CD4-positive, alpha-beta T cell treated with Interleukin-4 for 1 hour (primary cell): ENCODE data around the gene PSMA4.
"Not testable (repeated sequence)": the region's sequence is repeated elsewhere in the genome, so short reads cannot be mapped to it uniquely, and the experiment has no call there.

Experiments
- DNase-seq, 2 donors: peaks; one replicate each; pipeline ENCODE4 v3.0.0-alpha.2; 2020 to 2022

PSMA4 gene

GRCh38 chr15:78540141-78540870 is at the start of gene PSMA4:
Gene PSMA4, plus strand, starts transcription at chr15:78540444. Its CDS starts 1,484 bp downstream, at chr15:78541928.
- DNase-seq: peak; percentile 91 to 93

GRCh38 chr15:78492872-78493271 is 47.4 kb upstream of the PSMA4 start:
- no peak for DNase-seq

GRCh38 chr15:78501857-78502256 is 38.4 kb upstream of the PSMA4 start:
- DNase-seq: no peak

GRCh38 chr15:78502641-78503040 is 37.6 kb upstream of the PSMA4 start:
- no peak for DNase-seq

- DNase-seq: peak; percentile 73 to 81
These were observed 33.0 kb upstream of the PSMA4 start, which contains the start of gene HYKK for GRCh38 chr15:78506971-78507830. Gene HYKK, plus strand, starts transcription at chr15:78507577. Its CDS starts 5,512 bp downstream, at chr15:78513089.

GRCh38 chr15:78507831-78508160 is 32.4 kb upstream of the PSMA4 start:
- DNase-seq: no peak

GRCh38 chr15:78508272-78508671 is 32.0 kb upstream of the PSMA4 start:
- DNase-seq: no peak

GRCh38 chr15:78509726-78510312 is 30.4 kb upstream of the PSMA4 start:
- no peak for DNase-seq

GRCh38 chr15:78520035-78520434 is 20.2 kb upstream of the PSMA4 start:
- not testable (repeated sequence) for DNase-seq

GRCh38 chr15:78524230-78524629 is 16.0 kb upstream of the PSMA4 start:
- DNase-seq: no peak

- DNase-seq: no peak
These were observed 12.9 kb upstream of the PSMA4 start for GRCh38 chr15:78527325-78527724.

GRCh38 chr15:78533331-78533730 is 6.9 kb upstream of the PSMA4 start:
- DNase-seq: no peak

- DNase-seq: no peak
These were observed 4.1 kb upstream of the PSMA4 start for GRCh38 chr15:78536134-78536533.

- no peak for DNase-seq
These were observed 2.9 kb upstream of the PSMA4 start for GRCh38 chr15:78537266-78537905.

- no peak for DNase-seq
These were observed 1.9 kb upstream of the PSMA4 start for GRCh38 chr15:78538358-78538757.

GRCh38 chr15:78539464-78540140 is 642 bp upstream of the PSMA4 start:
- not testable (repeated sequence) for DNase-seq

GRCh38 chr15:78540871-78541743 is 863 bp downstream of the PSMA4 start:
- peak in 1 of 2 donors; percentile 34 for DNase-seq

- no peak for DNase-seq
These were observed 1.4 kb downstream of the PSMA4 start for GRCh38 chr15:78541744-78542034.

- DNase-seq: no peak
These were observed 2.4 kb downstream of the PSMA4 start for GRCh38 chr15:78542647-78543046.

- no peak for DNase-seq
These were observed 9.9 kb downstream of the PSMA4 start for GRCh38 chr15:78550194-78550593.

GRCh38 chr15:78550815-78551214 is 10.6 kb downstream of the PSMA4 start:
- no peak for DNase-seq

- no peak for DNase-seq
These were observed 11.7 kb downstream of the PSMA4 start for GRCh38 chr15:78551902-78552301.
